22Rv1 (cell line): Measurements from ENCODE around the gene TMEM192.

Experiments used
- CTCF ChIP-seq: fragments of 450-650 bp; IDR thresholded peaks from 2 replicates; pipeline ENCODE4 v1.5.1; 2017; ENCODE audit warnings: mild to moderate bottlenecking
- ZFX ChIP-seq: fragments of 450-650 bp; IDR thresholded peaks from 2 replicates; pipeline ENCODE4 v1.6.1; 2017; ENCODE audit warnings: antibody characterized with exemption, borderline replicate concordance

- no peak for TF ChIP-seq CTCF
- no peak for TF ChIP-seq ZFX
Measured at GRCh38 chr4:165136529-165136928, 23.9 kb upstream of the TMEM192 start.
